Thymus (tissue), 11 donors: Measurements from ENCODE around the gene DNAJC5G. TPM values are rescaled to one million over a fixed set of nuclear protein-coding genes. Genes with fewer than 3 reads are reported as not detected.

Experiments
- DNase-seq, 9 donors: peaks; one replicate each; pipeline ENCODE4 v3.0.0-alpha.2; 2013; ENCODE audit warnings: low spot score in 9 of 9, low read depth in 6 of 9, missing footprints in 1 of 9
- H3K27ac ChIP-seq, 2 donors: one replicate each; pipeline ENCODE4 v1.5.1; 2013; ENCODE audit warnings: control low read depth in 1 of 2, low read depth in 1 of 2, low read length in 1 of 2, mild to moderate bottlenecking in 1 of 2, moderate library complexity in 1 of 2
- H3K27me3 ChIP-seq, 2 donors: one replicate each; pipeline ENCODE4 v1.5.1; 2013; ENCODE audit warnings: low read length in 1 of 2; ENCODE audit not compliant: control insufficient read depth in 2 of 2, insufficient read depth in 1 of 2
- H3K36me3 ChIP-seq, 2 donors: one replicate each; pipeline ENCODE4 v1.5.1; 2013; ENCODE audit warnings: low read length in 1 of 2, mild to moderate bottlenecking in 1 of 2, moderate library complexity in 1 of 2; ENCODE audit not compliant: control insufficient read depth in 2 of 2, insufficient read depth in 2 of 2
- H3K4me1 ChIP-seq, 2 donors: one replicate each; pipeline ENCODE4 v1.5.1; 2013; ENCODE audit warnings: low read length in 2 of 2; ENCODE audit not compliant: control insufficient read depth in 2 of 2, insufficient read depth in 2 of 2
- H3K4me3 ChIP-seq, 2 donors: one replicate each; pipeline ENCODE4 v1.5.1; 2013; ENCODE audit warnings: low read length in 2 of 2, control low read depth in 1 of 2, mild to moderate bottlenecking in 1 of 2
- H3K9me3 ChIP-seq, 2 donors: one replicate each; pipeline ENCODE4 v1.5.1; 2013; ENCODE audit warnings: low read length in 1 of 2, mild to moderate bottlenecking in 1 of 2; ENCODE audit not compliant: control insufficient read depth in 2 of 2, insufficient read depth in 1 of 2
- WGBS: extraction: QIAGEN DNeasy Blood & Tissue Kit; methylation state at CpG from one replicate; pipeline ENCODE4 v1.1.7; 2013; 5-methylcytosine and 5-hydroxymethylcytosine counted together
- polyA plus RNA-seq: library from polyadenylated mRNA; stranded (reverse); fragments of 200-250 nt; gene quantifications from one replicate; pipeline ENCODE4 v1.2.3, GENCODE V29; 2013
- total RNA-seq: library from RNA; stranded (reverse); fragments of 120-200 nt; gene quantifications from one replicate; pipeline ENCODE4 v1.2.4, GENCODE V29; 2013
- donor health status: healthy.

The DNAJC5G gene
- total and polyA plus RNA-seq, 2 donors: 0.02 TPM; not detected in 1

GRCh38 chr2:27320958-27321543 lies 45.8 kb downstream of the DNAJC5G start:
- H3K9me3 ChIP-seq: no peaks in the 10 kb centered on the region
- H3K4me3 ChIP-seq: no peak overlapping the region
- H3K4me1 ChIP-seq: peaks cover 14% of the 10 kb centered on the region in 2 donors
- 85% methylated on average over 8 of the region's 8 CpGs for WGBS
- no peak for DNase-seq
- H3K27ac ChIP-seq: no peak overlapping the region
- H3K27me3 ChIP-seq: no peaks in the 10 kb centered on the region
- peaks cover 5 to 8% of the 10 kb centered on the region in 2 donors for H3K36me3 ChIP-seq

- DNase-seq: peak in 1 of 9 donors; percentile 13
- H3K9me3 ChIP-seq: no peaks in the 10 kb centered on the region
- H3K27ac ChIP-seq: peak overlapping the region; percentile 32 to 38
- no peaks in the 10 kb centered on the region for H3K27me3 ChIP-seq
- peaks cover 14% of the 10 kb centered on the region in 2 donors for H3K4me1 ChIP-seq
- peak overlapping the region; percentile 66 to 88 for H3K4me3 ChIP-seq
- peaks cover 12 to 16% of the 10 kb centered on the region in 2 donors for H3K36me3 ChIP-seq
- 1% methylated on average over 10 of the region's 10 CpGs for whole genome bisulfite sequencing
These were observed 47.1 kb downstream of the DNAJC5G start for GRCh38 chr2:27322301-27322765.

- peaks cover 14% of the 10 kb centered on the region in 2 donors for H3K4me1 ChIP-seq
- H3K36me3 ChIP-seq: peaks cover 16 to 20% of the 10 kb centered on the region in 2 donors
- under 1% methylated on average over 39 of the region's 39 CpGs for WGBS
- H3K27ac ChIP-seq: peak within 1 kb of the TSS; percentile 58 to 92
- H3K4me3 ChIP-seq: peak within 1 kb of the TSS; percentile 66 to 88
- DNase-seq: peak; percentile 68 to 92 (median 79)
- no peaks in the 10 kb centered on the region for H3K27me3 ChIP-seq
- no peaks in the 10 kb centered on the region for H3K9me3 ChIP-seq
These were observed 47.7 kb downstream of the DNAJC5G start, which contains the start of gene MPV17 for GRCh38 chr2:27322766-27323595. Gene MPV17 (minus strand): TSS chr2:27323097. CDS start chr2:27322517, 580 bp downstream.

- Histone ChIP-seq H3K9me3 (no peaks in the 10 kb centered on the region), H3K27ac (peak overlapping the region; percentile 58 to 92), H3K4me1 (peaks cover 14% of the 10 kb centered on the region in 2 donors), H3K27me3 (no peaks in the 10 kb centered on the region), H3K36me3 (peaks cover 23 to 27% of the 10 kb centered on the region in 2 donors), H3K4me3 (peak overlapping the region; percentile 66 to 88)
- no peak for DNase-seq
- 40% methylated on average over 5 of the region's 5 CpGs for WGBS
These were observed 48.5 kb downstream of the DNAJC5G start for GRCh38 chr2:27323596-27324285.

- Histone ChIP-seq H3K27me3 (no peaks in the 10 kb centered on the region), H3K27ac (no peak overlapping the region), H3K9me3 (no peaks in the 10 kb centered on the region), H3K4me3 (no peak overlapping the region), H3K4me1 (peaks cover 14% of the 10 kb centered on the region in 2 donors), H3K36me3 (peaks cover 33 to 36% of the 10 kb centered on the region in 2 donors)
- 96% methylated on average over 5 of the region's 5 CpGs for WGBS
- no peak for DNase-seq
These were observed 49.5 kb downstream of the DNAJC5G start for GRCh38 chr2:27324720-27325119.

Other genes starting within 250 kb of the DNAJC5G start
- 8.8 TPM for gene TMEM214, start 242.5 kb upstream of the DNAJC5G start, total RNA-seq
- 30.3 TPM for gene TMEM214, start 242.5 kb upstream of the DNAJC5G start, polyA plus RNA-seq
- 18.5 TPM for gene AGBL5, start 223.8 kb upstream of the DNAJC5G start, total RNA-seq
- 11.0 TPM for gene AGBL5, start 223.8 kb upstream of the DNAJC5G start, polyA plus RNA-seq
- 388 TPM for gene OST4, start 203.8 kb upstream of the DNAJC5G start, total RNA-seq
- 516 TPM for gene OST4, start 203.8 kb upstream of the DNAJC5G start, polyA plus RNA-seq
- gene EMILIN1, start 196.8 kb upstream of the DNAJC5G start, total RNA-seq: 9.2 TPM
- gene EMILIN1, start 196.8 kb upstream of the DNAJC5G start, polyA plus RNA-seq: 8.9 TPM
- 1.5 TPM for gene KHK, start 188.7 kb upstream of the DNAJC5G start, total RNA-seq
- gene KHK, start 188.7 kb upstream of the DNAJC5G start, polyA plus RNA-seq: 2.5 TPM
- 0.57 TPM for gene CGREF1, start 156.3 kb upstream of the DNAJC5G start, total RNA-seq
- 0.43 TPM for gene CGREF1, start 156.3 kb upstream of the DNAJC5G start, polyA plus RNA-seq
- 0.09 TPM for gene ABHD1, start 151.6 kb upstream of the DNAJC5G start, total RNA-seq
- gene ABHD1, start 151.6 kb upstream of the DNAJC5G start, polyA plus RNA-seq: 0.27 TPM
- 41.3 TPM for gene PREB, start 140.8 kb upstream of the DNAJC5G start, total RNA-seq
- 56.9 TPM for gene PREB, start 140.8 kb upstream of the DNAJC5G start, polyA plus RNA-seq
- not detected for gene PRR30, start 136.0 kb upstream of the DNAJC5G start, total RNA-seq
- not detected for gene PRR30, start 136.0 kb upstream of the DNAJC5G start, polyA plus RNA-seq
- gene TCF23, start 126.4 kb upstream of the DNAJC5G start, total RNA-seq: 0.14 TPM
- 0.05 TPM for gene TCF23, start 126.4 kb upstream of the DNAJC5G start, polyA plus RNA-seq
- gene ATRAID, start 63.4 kb upstream of the DNAJC5G start, total RNA-seq: 109 TPM
- gene ATRAID, start 63.4 kb upstream of the DNAJC5G start, polyA plus RNA-seq: 125 TPM
- 15.8 TPM for gene SLC5A6, start 63.2 kb upstream of the DNAJC5G start, total RNA-seq
- gene SLC5A6, start 63.2 kb upstream of the DNAJC5G start, polyA plus RNA-seq: 24.3 TPM
- 14.8 TPM for gene CAD, start 58.1 kb upstream of the DNAJC5G start, total RNA-seq
- gene CAD, start 58.1 kb upstream of the DNAJC5G start, polyA plus RNA-seq: 18.6 TPM
- gene SLC30A3, start 12.4 kb upstream of the DNAJC5G start, total RNA-seq: 0.05 TPM
- 0.18 TPM for gene SLC30A3, start 12.4 kb upstream of the DNAJC5G start, polyA plus RNA-seq
- gene TRIM54, start 7.0 kb downstream of the DNAJC5G start, total RNA-seq: 0.14 TPM
- 0.52 TPM for gene TRIM54, start 7.0 kb downstream of the DNAJC5G start, polyA plus RNA-seq
- 1.0 TPM for gene UCN, start 33.0 kb downstream of the DNAJC5G start, total RNA-seq
- 8.1 TPM for gene UCN, start 33.0 kb downstream of the DNAJC5G start, polyA plus RNA-seq
- 51.1 TPM for gene MPV17, start 47.7 kb downstream of the DNAJC5G start, total RNA-seq
- gene MPV17, start 47.7 kb downstream of the DNAJC5G start, polyA plus RNA-seq: 94.1 TPM
- 31.1 TPM for gene GTF3C2, start 81.3 kb downstream of the DNAJC5G start, total RNA-seq
- gene GTF3C2, start 81.3 kb downstream of the DNAJC5G start, polyA plus RNA-seq: 39.9 TPM
- 30.5 TPM for gene EIF2B4, start 94.9 kb downstream of the DNAJC5G start, total RNA-seq
- 56.0 TPM for gene EIF2B4, start 94.9 kb downstream of the DNAJC5G start, polyA plus RNA-seq
- gene SNX17, start 95.2 kb downstream of the DNAJC5G start, total RNA-seq: 83.6 TPM
- gene SNX17, start 95.2 kb downstream of the DNAJC5G start, polyA plus RNA-seq: 77.8 TPM
- 9.3 TPM for gene ZNF513, start 105.3 kb downstream of the DNAJC5G start, total RNA-seq
- 30.7 TPM for gene ZNF513, start 105.3 kb downstream of the DNAJC5G start, polyA plus RNA-seq
- 68.6 TPM for gene PPM1G, start 134.2 kb downstream of the DNAJC5G start, total RNA-seq
- gene PPM1G, start 134.2 kb downstream of the DNAJC5G start, polyA plus RNA-seq: 50.4 TPM
- gene NRBP1, start 153.2 kb downstream of the DNAJC5G start, total RNA-seq: 43.9 TPM
- gene NRBP1, start 153.2 kb downstream of the DNAJC5G start, polyA plus RNA-seq: 56.4 TPM
- gene KRTCAP3, start 166.9 kb downstream of the DNAJC5G start, total RNA-seq: 1.6 TPM
- 13.9 TPM for gene KRTCAP3, start 166.9 kb downstream of the DNAJC5G start, polyA plus RNA-seq
- gene IFT172, start 214.3 kb downstream of the DNAJC5G start, total RNA-seq: 7.6 TPM
- gene IFT172, start 214.3 kb downstream of the DNAJC5G start, polyA plus RNA-seq: 34.2 TPM
- 0.85 TPM for gene FNDC4, start 219.8 kb downstream of the DNAJC5G start, total RNA-seq
- 4.3 TPM for gene FNDC4, start 219.8 kb downstream of the DNAJC5G start, polyA plus RNA-seq
- gene GCKR, start 221.4 kb downstream of the DNAJC5G start, total RNA-seq: not detected
- gene GCKR, start 221.4 kb downstream of the DNAJC5G start, polyA plus RNA-seq: 0.18 TPM